OCI-LY7 (cell line): Measurements from ENCODE around the gene RPS6KA5. TPM values are rescaled to one million over a fixed set of nuclear protein-coding genes. Genes with fewer than 3 reads are reported as not detected.
"Not testable (repeated sequence)": the region's sequence is repeated elsewhere in the genome, so short reads cannot be mapped to it uniquely, and the experiment has no call there.

ENCODE experiments used
- BruUV-seq: library from RNA; stranded (reverse); fragments of 400-500 nt; replicated peaks from 2 replicates; lab custom pipeline; 2021; lab: Mats Ljungman, UMichigan
- CTCF ChIA-PET: fragments of 300-600 bp; sonication (Branson Sonifier 250); formaldehyde crosslinking; loops from one replicate; lab custom pipeline; 2022; ENCODE audit warnings: antibody characterized with exemption; ENCODE audit not compliant: unreplicated experiment; lab: Charles Lee
- POLR2A ChIA-PET: fragments of 300-600 bp; sonication (Branson Sonifier 250); formaldehyde crosslinking; loops from one replicate; lab custom pipeline; 2022; ENCODE audit warnings: antibody characterized with exemption; lab: Charles Lee
- DNase-seq: peaks from one replicate; pipeline ENCODE4 v3.0.0-alpha.2; 2015; ENCODE audit warnings: low spot score
- H2AFZ ChIP-seq: fragments of 200-600 bp; sonication (generic), shearing (Covaris generic); 2 replicates; pipeline ENCODE4 v1.6.1; 2014; ENCODE audit warnings: mild to moderate bottlenecking, antibody characterized with exemption, low read length, moderate library complexity
- H3K27ac ChIP-seq: fragments of 200-600 bp; sonication (generic); 2 replicates; pipeline ENCODE4 v1.5.1; 2014; ENCODE audit warnings: mixed run types, low read depth, mild to moderate bottlenecking, moderate library complexity, low read length, inconsistent platforms; ENCODE audit not compliant: poor library complexity, severe bottlenecking
- H3K36me3 ChIP-seq: fragments of 200-600 bp; sonication (generic); 2 replicates; pipeline ENCODE4 v1.6.1; 2014; ENCODE audit warnings: mild to moderate bottlenecking, antibody characterized with exemption, low read length, moderate library complexity, mixed read lengths; ENCODE audit not compliant: insufficient read depth
- H3K4me1 ChIP-seq: fragments of 200-600 bp; sonication (generic); 2 replicates; pipeline ENCODE4 v1.5.1; 2014; ENCODE audit warnings: mild to moderate bottlenecking, low read length; ENCODE audit not compliant: insufficient read depth, poor library complexity, severe bottlenecking
- H3K4me2 ChIP-seq: fragments of 200-600 bp; sonication (generic); 2 replicates; pipeline ENCODE4 v1.6.1; 2014; ENCODE audit warnings: mild to moderate bottlenecking, low read length
- H3K4me3 ChIP-seq: fragments of 200-600 bp; sonication (generic); 2 replicates; pipeline ENCODE4 v1.5.1; 2014; ENCODE audit warnings: mild to moderate bottlenecking, low read depth, low read length; ENCODE audit not compliant: poor library complexity, severe bottlenecking
- H3K79me2 ChIP-seq: fragments of 200-600 bp; sonication (generic); 2 replicates; pipeline ENCODE4 v1.6.1; 2016; ENCODE audit warnings: low read depth, mild to moderate bottlenecking, low read length, moderate library complexity, mixed read lengths; ENCODE audit not compliant: insufficient read depth
- H3K9me2 ChIP-seq: fragments of 200-600 bp; sonication (generic); 2 replicates; pipeline ENCODE4 v1.6.1; 2016; ENCODE audit warnings: mild to moderate bottlenecking, low read length, mixed read lengths; ENCODE audit not compliant: insufficient read depth
- H3K9me3 ChIP-seq: fragments of 200-600 bp; sonication (generic); 2 replicates; pipeline ENCODE4 v1.6.1; 2014; ENCODE audit warnings: mild to moderate bottlenecking, mixed run types, low read length, mixed read lengths
- H4K20me1 ChIP-seq: fragments of 200-600 bp; sonication (generic); 2 replicates; pipeline ENCODE4 v1.6.1; 2014; ENCODE audit warnings: mild to moderate bottlenecking, antibody characterized with exemption, low read length, moderate library complexity, mixed read lengths; ENCODE audit not compliant: insufficient read depth
- EZH2phosphoT487 ChIP-seq: fragments of 200-600 bp; sonication (generic); IDR thresholded peaks from 2 replicates; pipeline ENCODE4 v1.6.1; 2018; ENCODE audit warnings: low read depth, borderline replicate concordance, mild to moderate bottlenecking, mixed run types, antibody characterized with exemption, low read length, moderate library complexity, mixed read lengths
- intact Hi-C: fragments of 100-400 bp; cut with micrococcal nuclease; formaldehyde crosslinking; loops from one replicate; pipeline ENCODE4 v1.10.0; 2022; ENCODE audit not compliant: unreplicated experiment
- total RNA-seq, 2 experiments: library from RNA; depleted of rRNA in 1 of 2; stranded (reverse); fragments of >200 nt in 1 of 2; shearing (Covaris generic) in 1 of 2; gene quantifications; 2 replicates each; pipeline ENCODE4 v1.2.3, GENCODE V29; 2014 to 2022
- TF ChIP-seq, protein P1 (sequence below): fragments of 200-600 bp; sonication (generic); conservative IDR thresholded peaks from 2 replicates; pipeline ENCODE4 v1.5.1; 2014; ENCODE audit warnings: mild to moderate bottlenecking, antibody characterized with exemption, low read length, moderate library complexity, mixed read lengths

RPS6KA5 gene
- total RNA-seq, 2 experiments from 2014 or later = 9.6 to 12.7 TPM

DNA sequence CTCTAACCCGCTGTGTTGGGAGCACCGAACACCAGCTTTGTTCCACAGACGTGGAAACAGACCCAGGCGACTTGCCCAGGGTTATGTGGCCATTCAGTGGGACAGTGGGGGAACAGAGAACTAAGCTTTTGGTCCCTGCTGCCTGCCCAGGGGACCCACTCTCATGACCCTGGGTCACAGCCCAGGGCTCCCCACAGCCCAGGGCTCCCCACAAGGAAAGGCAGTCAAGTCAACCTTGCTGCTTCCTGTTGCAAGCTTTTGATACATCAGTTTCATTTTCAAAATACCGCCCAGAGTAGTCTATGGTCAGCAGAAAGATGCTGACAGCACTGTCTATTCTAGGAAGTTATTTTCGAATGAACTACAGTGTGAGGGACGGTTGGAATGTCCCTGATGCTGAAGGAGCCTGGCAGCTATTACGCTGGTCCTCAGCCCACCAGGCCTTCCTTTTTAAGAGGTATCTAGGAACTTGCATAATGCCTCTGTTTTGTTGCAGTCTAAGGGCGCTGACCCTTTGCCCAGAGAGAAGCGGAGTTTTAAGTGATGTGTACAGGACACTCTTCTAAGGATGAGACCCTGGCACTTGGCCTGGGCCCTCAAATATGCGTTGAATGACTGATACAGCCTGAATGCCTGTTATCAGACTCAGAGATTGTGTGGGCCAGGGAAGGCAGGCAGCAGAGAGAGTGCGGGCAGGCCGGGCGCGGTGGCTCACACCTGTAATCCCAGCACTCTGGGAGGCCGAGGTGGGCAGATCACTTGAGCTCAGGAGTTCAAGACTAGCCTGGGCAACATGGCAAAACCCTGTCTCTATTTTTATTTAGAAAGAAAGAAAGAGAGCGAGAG, 231.6 kb downstream of the RPS6KA5 start:
- CTCF ChIA-PET = no interaction called here
- DNase-seq = no peak
- BruUV-seq = no TSS peak

GRCh38 chr14:90827919-90828610, 232.4 kb downstream of the RPS6KA5 start:
- TF ChIP-seq, protein P1, sequence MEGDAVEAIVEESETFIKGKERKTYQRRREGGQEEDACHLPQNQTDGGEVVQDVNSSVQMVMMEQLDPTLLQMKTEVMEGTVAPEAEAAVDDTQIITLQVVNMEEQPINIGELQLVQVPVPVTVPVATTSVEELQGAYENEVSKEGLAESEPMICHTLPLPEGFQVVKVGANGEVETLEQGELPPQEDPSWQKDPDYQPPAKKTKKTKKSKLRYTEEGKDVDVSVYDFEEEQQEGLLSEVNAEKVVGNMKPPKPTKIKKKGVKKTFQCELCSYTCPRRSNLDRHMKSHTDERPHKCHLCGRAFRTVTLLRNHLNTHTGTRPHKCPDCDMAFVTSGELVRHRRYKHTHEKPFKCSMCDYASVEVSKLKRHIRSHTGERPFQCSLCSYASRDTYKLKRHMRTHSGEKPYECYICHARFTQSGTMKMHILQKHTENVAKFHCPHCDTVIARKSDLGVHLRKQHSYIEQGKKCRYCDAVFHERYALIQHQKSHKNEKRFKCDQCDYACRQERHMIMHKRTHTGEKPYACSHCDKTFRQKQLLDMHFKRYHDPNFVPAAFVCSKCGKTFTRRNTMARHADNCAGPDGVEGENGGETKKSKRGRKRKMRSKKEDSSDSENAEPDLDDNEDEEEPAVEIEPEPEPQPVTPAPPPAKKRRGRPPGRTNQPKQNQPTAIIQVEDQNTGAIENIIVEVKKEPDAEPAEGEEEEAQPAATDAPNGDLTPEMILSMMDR = no peak
- TF ChIP-seq EZH2phosphoT487 = no peak
- H3K9me3 ChIP-seq = 0 out of 2 replicates have a peak, but pooled peaks cover 3% of the 10 kb centered on the region
- ChIA-PET CTCF (no interaction called here), POLR2A (no interaction called here)
- H3K4me2 ChIP-seq = no peak overlapping the region
- no TSS peak for BruUV-seq
- H3K4me1 ChIP-seq = no peaks in the 10 kb centered on the region
- H3K4me3 ChIP-seq = no peak overlapping the region
- no peaks in the 10 kb centered on the region for H4K20me1 ChIP-seq
- intact Hi-C loops = no loop called here
- H3K79me2 ChIP-seq = no peaks in the 10 kb centered on the region
- no peak overlapping the region for H3K27ac ChIP-seq
- no peaks in the 10 kb centered on the region for H3K36me3 ChIP-seq
- no peak overlapping the region for H2AFZ ChIP-seq
- H3K9me2 ChIP-seq = no peaks in the 10 kb centered on the region
- DNase-seq = no peak

More for the DNA sequence above, 231.6 kb downstream of the RPS6KA5 start:
- Histone ChIP-seq H3K36me3 (no peaks in the 10 kb centered on the region), H3K27ac (no peak overlapping the region), H3K4me3 (no peak overlapping the region), H4K20me1 (no peaks in the 10 kb centered on the region), H3K4me2 (no peak overlapping the region), H3K9me2 (no peaks in the 10 kb centered on the region), H3K4me1 (no peaks in the 10 kb centered on the region), H3K79me2 (no peaks in the 10 kb centered on the region), H2AFZ (no peak overlapping the region), H3K9me3 (0 out of 2 replicates have a peak, but pooled peaks cover 3% of the 10 kb centered on the region)
- intact Hi-C loops = no loop called here
- POLR2A ChIA-PET = no interaction called here
- TF ChIP-seq, protein P1 = no peak
- TF ChIP-seq EZH2phosphoT487 = no peak

GRCh38 chr14:90823542-90823941, 236.9 kb downstream of the RPS6KA5 start:
- H4K20me1 ChIP-seq, CTCF ChIA-PET, H3K9me2 ChIP-seq, H3K36me3 ChIP-seq, intact Hi-C loops, POLR2A ChIA-PET, H3K4me2 ChIP-seq, H3K4me3 ChIP-seq, H3K79me2 ChIP-seq, H3K9me3 ChIP-seq, BruUV-seq, H3K4me1 ChIP-seq, H2AFZ ChIP-seq, H3K27ac ChIP-seq: not testable (repeated sequence)
- DNase-seq = peak; percentile 4
